ENCODE results near the gene PPIE. TPM values are rescaled to one million over a fixed set of nuclear protein-coding genes. Genes with fewer than 3 reads are reported as not detected.

PPIE gene
- total RNA-seq, 3 donors from 2014 or later: 30.9 to 46.8 (median 41.8) TPM

DNA sequence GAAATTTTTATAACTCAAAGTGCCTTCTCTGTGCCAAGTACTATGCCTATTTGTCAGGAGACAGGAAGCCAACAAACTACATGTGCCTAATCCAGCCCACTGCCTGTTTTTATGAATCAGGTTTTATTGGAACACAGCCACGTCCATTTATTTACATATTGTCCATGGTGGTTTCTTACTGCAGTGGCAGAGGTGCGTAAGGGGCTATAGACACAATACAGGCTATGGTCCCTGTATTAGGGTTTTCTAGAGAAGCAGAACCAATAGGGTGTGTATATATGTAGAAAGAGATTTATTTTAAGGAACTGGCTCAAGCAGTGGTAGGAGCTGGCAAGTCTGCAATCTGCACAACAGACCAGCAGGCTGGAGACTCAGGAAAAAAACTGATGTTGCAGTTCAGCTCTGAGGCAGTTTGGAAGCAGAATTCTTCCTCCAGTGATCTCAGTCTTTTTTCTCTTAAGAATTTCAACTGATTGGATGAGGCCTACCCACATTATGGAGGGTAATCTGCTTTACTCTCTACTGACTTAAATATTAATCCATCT, 15.4 kb downstream of the PPIE start:
- intact Hi-C loops (cut with DNase I, micrococcal nuclease): no loop called here
- TF ChIP-seq, protein P1, sequence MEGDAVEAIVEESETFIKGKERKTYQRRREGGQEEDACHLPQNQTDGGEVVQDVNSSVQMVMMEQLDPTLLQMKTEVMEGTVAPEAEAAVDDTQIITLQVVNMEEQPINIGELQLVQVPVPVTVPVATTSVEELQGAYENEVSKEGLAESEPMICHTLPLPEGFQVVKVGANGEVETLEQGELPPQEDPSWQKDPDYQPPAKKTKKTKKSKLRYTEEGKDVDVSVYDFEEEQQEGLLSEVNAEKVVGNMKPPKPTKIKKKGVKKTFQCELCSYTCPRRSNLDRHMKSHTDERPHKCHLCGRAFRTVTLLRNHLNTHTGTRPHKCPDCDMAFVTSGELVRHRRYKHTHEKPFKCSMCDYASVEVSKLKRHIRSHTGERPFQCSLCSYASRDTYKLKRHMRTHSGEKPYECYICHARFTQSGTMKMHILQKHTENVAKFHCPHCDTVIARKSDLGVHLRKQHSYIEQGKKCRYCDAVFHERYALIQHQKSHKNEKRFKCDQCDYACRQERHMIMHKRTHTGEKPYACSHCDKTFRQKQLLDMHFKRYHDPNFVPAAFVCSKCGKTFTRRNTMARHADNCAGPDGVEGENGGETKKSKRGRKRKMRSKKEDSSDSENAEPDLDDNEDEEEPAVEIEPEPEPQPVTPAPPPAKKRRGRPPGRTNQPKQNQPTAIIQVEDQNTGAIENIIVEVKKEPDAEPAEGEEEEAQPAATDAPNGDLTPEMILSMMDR (IDR thresholded peaks at IDR 0.05): no peak
- Histone ChIP-seq H3K4me3 (no peak overlapping the region), H3K9me3 (no peaks in the 10 kb centered on the region), H3K4me1 (ENCODE audit: low read depth) (no peaks in the 10 kb centered on the region), H3K36me3 (ENCODE audit: low read depth) (peaks cover 15% of the 10 kb centered on the region)
- DNase-seq (no peak), ATAC-seq (no peak)

- Histone ChIP-seq H3K36me3 (ENCODE audit: low read depth) (peaks cover 15% of the 10 kb centered on the region), H3K4me3 (no peak overlapping the region), H3K9me3 (no peaks in the 10 kb centered on the region), H3K4me1 (ENCODE audit: low read depth) (no peaks in the 10 kb centered on the region)
- intact Hi-C loops (cut with DNase I, micrococcal nuclease): no loop called here
- TF ChIP-seq, protein P1 (IDR thresholded peaks at IDR 0.05): no peak
- DNase-seq (no peak), ATAC-seq (no peak)
Measured at GRCh38 chr1:39754906-39755504, 16.3 kb downstream of the PPIE start.

DNA sequence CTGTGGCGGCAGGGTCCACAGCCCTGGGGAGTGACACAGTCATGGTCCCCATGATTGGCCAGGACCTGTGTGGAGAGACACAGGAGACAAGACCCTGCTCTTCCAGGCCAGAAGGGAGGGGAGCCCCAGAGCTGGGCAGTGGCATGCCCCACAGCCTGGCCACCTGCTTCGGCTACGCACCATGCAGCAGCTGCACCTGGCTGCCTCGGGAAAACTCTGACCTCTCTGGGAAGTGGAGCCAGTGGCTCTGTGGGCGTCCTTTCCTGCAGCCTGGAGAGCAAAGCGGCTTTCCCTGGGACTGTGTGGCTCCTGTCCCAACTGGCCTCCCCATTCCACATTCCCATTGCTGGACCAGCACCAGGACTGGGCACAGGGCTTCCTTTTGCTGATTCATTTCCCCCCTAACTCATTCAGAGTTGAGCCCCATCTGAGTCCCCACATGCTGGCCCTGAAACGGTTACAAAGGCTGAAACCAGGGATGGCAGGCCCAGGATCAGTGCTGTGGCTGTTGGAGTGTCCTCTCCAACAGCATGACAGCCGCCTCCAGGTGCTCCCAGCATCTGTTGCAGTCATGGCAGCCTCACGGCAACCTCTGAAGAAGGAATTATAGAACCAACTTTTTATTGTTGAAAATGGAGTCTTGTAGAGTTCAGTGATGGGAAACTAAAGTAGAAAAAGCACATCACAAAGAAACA, 17.4 kb downstream of the PPIE start:
- intact Hi-C loops (cut with DNase I, micrococcal nuclease): no loop called here
- ATAC-seq: no peak

DNA sequence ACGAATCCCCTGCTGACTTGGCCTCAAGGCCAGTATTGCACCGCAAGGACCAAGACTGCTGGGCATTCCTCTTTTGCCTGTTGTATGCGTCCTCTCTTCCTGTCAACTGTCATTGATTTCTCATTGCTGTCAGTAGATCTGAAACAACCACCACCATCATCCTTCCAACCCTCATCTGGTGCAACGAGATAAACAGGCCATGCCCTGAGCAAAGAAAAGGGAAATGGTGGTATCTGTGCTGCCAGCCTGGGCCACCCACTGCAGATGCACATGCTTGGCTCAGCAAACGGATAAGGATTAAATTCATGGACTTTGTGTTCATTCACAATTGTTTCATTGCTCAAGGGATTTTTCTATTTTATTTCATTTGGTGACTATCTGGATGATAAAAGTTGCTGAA, 18.8 kb downstream of the PPIE start:
- no peaks in the 10 kb centered on the region for H3K9me3 ChIP-seq
- H3K36me3 ChIP-seq (ENCODE audit: low read depth): peaks cover 14% of the 10 kb centered on the region
- no peak overlapping the region for H3K4me3 ChIP-seq
- no peaks in the 10 kb centered on the region for H3K4me1 ChIP-seq (ENCODE audit: low read depth)
- no peak for DNase-seq
- ATAC-seq: no peak
- TF ChIP-seq, protein P1 (IDR thresholded peaks at IDR 0.05): no peak
- intact Hi-C loops (cut with DNase I, micrococcal nuclease): no loop called here

More for the DNA sequence above, 17.4 kb downstream of the PPIE start:
- Histone ChIP-seq H3K36me3 (ENCODE audit: low read depth) (peaks cover 15% of the 10 kb centered on the region), H3K4me3 (no peak overlapping the region), H3K4me1 (ENCODE audit: low read depth) (no peaks in the 10 kb centered on the region), H3K9me3 (no peaks in the 10 kb centered on the region)
- TF ChIP-seq, protein P1 (IDR thresholded peaks at IDR 0.05): no peak
- DNase-seq: no peak

- Histone ChIP-seq H3K36me3 (ENCODE audit: low read depth) (peaks cover 5% of the 10 kb centered on the region), H3K4me3 (no peak overlapping the region), H3K4me1 (ENCODE audit: low read depth) (no peaks in the 10 kb centered on the region), H3K9me3 (no peaks in the 10 kb centered on the region)
- ATAC-seq (no peak), DNase-seq (no peak)
- TF ChIP-seq, protein P1 (IDR thresholded peaks at IDR 0.05): no peak
- intact Hi-C loops (cut with DNase I, micrococcal nuclease): no loop called here
Measured at GRCh38 chr1:39758556-39759435, 20.1 kb downstream of the PPIE start.
